Ishikawa (cell line): Measurements from ENCODE around the gene TUB.

ENCODE experiments used
- CEBPB ChIP-seq: IDR thresholded peaks from 2 replicates; pipeline ENCODE4 v1.6.1; 2012
- CREB1 ChIP-seq: IDR thresholded peaks from 2 replicates; pipeline ENCODE4 v1.6.1; 2012; ENCODE audit warnings: low read depth
- EP300 ChIP-seq: IDR thresholded peaks from 2 replicates; pipeline ENCODE4 v1.6.1; 2012; ENCODE audit warnings: borderline replicate concordance
- MAX ChIP-seq: IDR thresholded peaks from 2 replicates; pipeline ENCODE4 v1.6.1; 2012
- NFIC ChIP-seq: IDR thresholded peaks from 2 replicates; pipeline ENCODE4 v1.6.1; 2012
- RAD21 ChIP-seq: IDR thresholded peaks from 2 replicates; pipeline ENCODE4 v1.6.1; 2012; ENCODE audit warnings: low read depth
- TAF1 ChIP-seq: IDR thresholded peaks from 2 replicates; pipeline ENCODE4 v1.6.1; 2012; ENCODE audit warnings: low read depth, mild to moderate bottlenecking
- TEAD4 ChIP-seq: IDR thresholded peaks from 2 replicates; pipeline ENCODE4 v1.6.1; 2012
- YY1 ChIP-seq: IDR thresholded peaks from 2 replicates; pipeline ENCODE4 v1.6.1; 2012; ENCODE audit warnings: low read depth
- TF ChIP-seq, protein P1 (sequence below): IDR thresholded peaks from 2 replicates; pipeline ENCODE4 v1.6.1; 2012; ENCODE audit warnings: low read depth, mild to moderate bottlenecking

DNA sequence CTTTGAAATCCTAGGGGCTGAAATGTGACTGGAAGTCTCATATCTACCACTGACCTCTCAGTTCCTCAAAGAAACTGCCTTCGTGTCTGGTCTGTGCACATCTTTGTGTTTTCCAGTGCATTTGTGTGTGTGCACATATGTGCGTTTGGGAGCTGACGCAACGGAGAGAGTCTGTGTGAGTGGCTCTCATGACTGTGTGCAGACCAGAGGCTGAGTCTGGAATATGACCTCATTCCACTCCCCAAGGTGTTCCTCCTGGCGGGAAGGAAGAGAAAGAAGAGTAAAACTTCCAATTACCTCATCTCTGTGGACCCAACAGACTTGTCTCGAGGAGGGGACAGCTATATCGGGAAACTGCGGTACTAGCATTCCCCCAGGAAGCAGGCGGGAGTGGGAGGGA is 16.5 kb downstream of the TUB start:
- no peak for TF ChIP-seq NFIC
- TF ChIP-seq TAF1, result no peak
- no peak for TF ChIP-seq YY1
- TF ChIP-seq MAX, result no peak
- no peak for TF ChIP-seq TEAD4
- TF ChIP-seq EP300, result no peak
- no peak for TF ChIP-seq CEBPB
- no peak for TF ChIP-seq CREB1
- no peak for TF ChIP-seq RAD21
- TF ChIP-seq, protein P1, sequence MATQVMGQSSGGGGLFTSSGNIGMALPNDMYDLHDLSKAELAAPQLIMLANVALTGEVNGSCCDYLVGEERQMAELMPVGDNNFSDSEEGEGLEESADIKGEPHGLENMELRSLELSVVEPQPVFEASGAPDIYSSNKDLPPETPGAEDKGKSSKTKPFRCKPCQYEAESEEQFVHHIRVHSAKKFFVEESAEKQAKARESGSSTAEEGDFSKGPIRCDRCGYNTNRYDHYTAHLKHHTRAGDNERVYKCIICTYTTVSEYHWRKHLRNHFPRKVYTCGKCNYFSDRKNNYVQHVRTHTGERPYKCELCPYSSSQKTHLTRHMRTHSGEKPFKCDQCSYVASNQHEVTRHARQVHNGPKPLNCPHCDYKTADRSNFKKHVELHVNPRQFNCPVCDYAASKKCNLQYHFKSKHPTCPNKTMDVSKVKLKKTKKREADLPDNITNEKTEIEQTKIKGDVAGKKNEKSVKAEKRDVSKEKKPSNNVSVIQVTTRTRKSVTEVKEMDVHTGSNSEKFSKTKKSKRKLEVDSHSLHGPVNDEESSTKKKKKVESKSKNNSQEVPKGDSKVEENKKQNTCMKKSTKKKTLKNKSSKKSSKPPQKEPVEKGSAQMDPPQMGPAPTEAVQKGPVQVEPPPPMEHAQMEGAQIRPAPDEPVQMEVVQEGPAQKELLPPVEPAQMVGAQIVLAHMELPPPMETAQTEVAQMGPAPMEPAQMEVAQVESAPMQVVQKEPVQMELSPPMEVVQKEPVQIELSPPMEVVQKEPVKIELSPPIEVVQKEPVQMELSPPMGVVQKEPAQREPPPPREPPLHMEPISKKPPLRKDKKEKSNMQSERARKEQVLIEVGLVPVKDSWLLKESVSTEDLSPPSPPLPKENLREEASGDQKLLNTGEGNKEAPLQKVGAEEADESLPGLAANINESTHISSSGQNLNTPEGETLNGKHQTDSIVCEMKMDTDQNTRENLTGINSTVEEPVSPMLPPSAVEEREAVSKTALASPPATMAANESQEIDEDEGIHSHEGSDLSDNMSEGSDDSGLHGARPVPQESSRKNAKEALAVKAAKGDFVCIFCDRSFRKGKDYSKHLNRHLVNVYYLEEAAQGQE, result no peak
